Renal cortical epithelial cell (primary cell): ENCODE results near the gene GPR3. TPM values are rescaled to one million over a fixed set of nuclear protein-coding genes. Genes with fewer than 3 reads are reported as not detected.

Source experiments
- DNase-seq: peaks from one replicate; pipeline ENCODE4 v3.0.0-alpha.2; 2011; ENCODE audit warnings: low read depth
- total RNA-seq: library from RNA; depleted of rRNA; stranded (reverse); fragments of >200 nt; gene quantifications from 2 replicates; pipeline ENCODE4 v1.2.3, GENCODE V29; 2014

The GPR3 gene
- 0.25 TPM in 1 of 2 replicates, not detected in the other for total RNA-seq

- DNase-seq, result peak; percentile 59
Measured at GRCh38 chr1:27392096-27392777, at the start of gene GPR3. GPR3 (plus strand) TSS chr1:27392622; CDS start chr1:27393799, 1,177 bp downstream.

- DNase-seq, result no peak
Measured at GRCh38 chr1:27342778-27343638, 49.4 kb upstream of the GPR3 start.

GRCh38 chr1:27343639-27344025 is 48.8 kb upstream of the GPR3 start:
- no peak for DNase-seq

- no peak for DNase-seq
Measured at GRCh38 chr1:27345272-27345671, 47.1 kb upstream of the GPR3 start.

- DNase-seq, result no peak
Measured at GRCh38 chr1:27346357-27346756, 46.1 kb upstream of the GPR3 start.

- no peak for DNase-seq
Measured at GRCh38 chr1:27346991-27347624, 45.3 kb upstream of the GPR3 start.

- DNase-seq, result no peak
Measured at GRCh38 chr1:27348861-27349783, 43.3 kb upstream of the GPR3 start.

- DNase-seq, result no peak
Measured at GRCh38 chr1:27349784-27350662, 42.4 kb upstream of the GPR3 start.

GRCh38 chr1:27350663-27351540 is 41.5 kb upstream of the GPR3 start:
- DNase-seq, result no peak

GRCh38 chr1:27351541-27352107 is 40.8 kb upstream of the GPR3 start:
- DNase-seq, result peak; percentile 32

GRCh38 chr1:27353166-27353565 is 39.3 kb upstream of the GPR3 start:
- no peak for DNase-seq

GRCh38 chr1:27353629-27354028 is 38.8 kb upstream of the GPR3 start:
- no peak for DNase-seq

GRCh38 chr1:27355683-27356082 is 36.7 kb upstream of the GPR3 start:
- no peak for DNase-seq

- no peak for DNase-seq
Measured at GRCh38 chr1:27356277-27356618, 36.2 kb upstream of the GPR3 start.

- no peak for DNase-seq
Measured at GRCh38 chr1:27356619-27357280, 35.7 kb upstream of the GPR3 start.

GRCh38 chr1:27357281-27358037 is 35.0 kb upstream of the GPR3 start:
- DNase-seq, result no peak

- DNase-seq, result no peak
Measured at GRCh38 chr1:27358038-27358927, 34.1 kb upstream of the GPR3 start.
